GM23338 (cell line): ENCODE measurements around the gene SIGLEC7. TPM values are rescaled to one million over a fixed set of nuclear protein-coding genes. Genes with fewer than 3 reads are reported as not detected.

ENCODE experiments used
- ATAC-seq: fragments of 200-7000 bp; cut with Tn5 transposase; 3 replicates; pipeline ENCODE4 v1.9.1; 2020
- DNase-seq: peaks from one replicate; pipeline ENCODE4 v3.0.0-alpha.2; 2015; ENCODE audit warnings: low spot score
- H2AFZ ChIP-seq: fragments of 200-600 bp; sonication (generic); 2 replicates; pipeline ENCODE4 v1.8.0; 2016; ENCODE audit warnings: antibody characterized with exemption, mild to moderate bottlenecking, moderate library complexity
- H3F3A ChIP-seq: fragments of 200-600 bp; sonication (generic); replicated peaks from 2 replicates; pipeline ENCODE4 v1.8.0; 2017; ENCODE audit warnings: antibody characterized with exemption, mixed run types, low read depth
- H3K27ac ChIP-seq: fragments of 200-600 bp; sonication (generic); 2 replicates; pipeline ENCODE4 v1.6.1; 2016; ENCODE audit warnings: low read depth
- H3K27me3 ChIP-seq: fragments of 200-600 bp; sonication (generic); 2 replicates; pipeline ENCODE4 v1.8.0; 2016; ENCODE audit warnings: mild to moderate bottlenecking, mixed run types, moderate library complexity; ENCODE audit not compliant: insufficient read depth
- H3K36me3 ChIP-seq: fragments of 200-600 bp; sonication (generic); 2 replicates; pipeline ENCODE4 v1.8.0; 2016; ENCODE audit warnings: mild to moderate bottlenecking; ENCODE audit not compliant: insufficient read depth
- H3K4me1 ChIP-seq: fragments of 200-600 bp; sonication (generic); 2 replicates; pipeline ENCODE4 v1.8.0; 2016; ENCODE audit warnings: mild to moderate bottlenecking, moderate library complexity; ENCODE audit not compliant: insufficient read depth
- H3K4me2 ChIP-seq: fragments of 200-600 bp; sonication (generic); 2 replicates; pipeline ENCODE4 v1.7.1; 2017; ENCODE audit warnings: mixed run types
- H3K4me3 ChIP-seq: fragments of 200-600 bp; sonication (generic); 2 replicates; pipeline ENCODE4 v1.6.1; 2016; ENCODE audit warnings: mixed run types
- H3K79me2 ChIP-seq: fragments of 200-600 bp; sonication (generic); replicated peaks from 2 replicates; pipeline ENCODE4 v1.8.0; 2017; ENCODE audit warnings: mild to moderate bottlenecking; ENCODE audit not compliant: insufficient read depth
- H3K9me2 ChIP-seq: fragments of 200-600 bp; sonication (generic); 2 replicates; pipeline ENCODE4 v1.8.0; 2017; ENCODE audit not compliant: insufficient read depth
- H4K20me1 ChIP-seq: fragments of 200-600 bp; sonication (generic); replicated peaks from 2 replicates; pipeline ENCODE4 v1.8.0; 2017; ENCODE audit warnings: mild to moderate bottlenecking; ENCODE audit not compliant: insufficient read depth
- H3K27ac Mint-ChIP-seq: 2 replicates; pipeline ENCODE4 v1.8.0; 2020; ENCODE audit warnings: inconsistent platforms, mild to moderate bottlenecking, moderate library complexity, mixed read lengths
- H3K27me3 Mint-ChIP-seq: 3 replicates; pipeline ENCODE4 v1.8.0; 2022; ENCODE audit warnings: low read depth, mild to moderate bottlenecking, moderate library complexity, mixed read lengths, inconsistent platforms; ENCODE audit not compliant: insufficient read depth, poor library complexity
- H3K36me3 Mint-ChIP-seq: 3 replicates; pipeline ENCODE4 v1.8.0; 2021; ENCODE audit warnings: low read depth, mild to moderate bottlenecking, inconsistent platforms, moderate library complexity, mixed read lengths
- H3K4me1 Mint-ChIP-seq: 3 replicates; pipeline ENCODE4 v1.8.0; 2020; ENCODE audit warnings: mild to moderate bottlenecking, inconsistent platforms, mixed read lengths
- H3K4me3 Mint-ChIP-seq: 3 replicates; pipeline ENCODE4 v1.8.0; 2021; ENCODE audit warnings: moderate library complexity, mild to moderate bottlenecking, inconsistent platforms, mixed read lengths
- H3K9me3 Mint-ChIP-seq: 3 replicates; pipeline ENCODE4 v1.8.0; 2020; ENCODE audit warnings: moderate library complexity, mild to moderate bottlenecking, inconsistent platforms, mixed read lengths
- CTCF ChIP-seq, 2 experiments: fragments of 200-600 bp in 1 of 2; sonication (generic) in 1 of 2; conservative IDR thresholded peaks; 2 replicates each; pipeline versions ENCODE4 v1.5.1 to v1.6.1; 2016 to 2017; ENCODE audit warnings: antibody characterized with exemption in 2 of 2, low read depth in 2 of 2, mild to moderate bottlenecking in 2 of 2, moderate library complexity in 1 of 2
- ETS1 ChIP-seq: IDR thresholded peaks from 2 replicates; pipeline ENCODE4 v1.6.1; 2016; ENCODE audit warnings: antibody characterized with exemption
- NANOG ChIP-seq: IDR thresholded peaks from 2 replicates; pipeline ENCODE4 v1.6.1; 2016; ENCODE audit warnings: antibody characterized with exemption, borderline replicate concordance
- REST ChIP-seq: IDR thresholded peaks from one replicate; pipeline ENCODE4 v1.6.1; 2018; ENCODE audit warnings: antibody characterized with exemption; ENCODE audit not compliant: unreplicated experiment
- STAT1 ChIP-seq: IDR thresholded peaks from one replicate; pipeline ENCODE4 v1.6.1; 2016; ENCODE audit warnings: antibody characterized with exemption; ENCODE audit not compliant: unreplicated experiment
- ZNF114 ChIP-seq: fragments of 250-450 bp; sonication (Bioruptor Pico); IDR thresholded peaks from 2 replicates; pipeline ENCODE4 v1.5.0; 2020; ENCODE audit warnings: mild to moderate bottlenecking, moderate library complexity
- polyA plus RNA-seq: library from polyadenylated mRNA; unstranded; fragments of >200 nt; fragmentation: Nextera tagmentation; extraction: Ambion mirVana; gene quantifications from 2 replicates; pipeline ENCODE4 v1.2.1, GENCODE V29; 2016
- total RNA-seq: library from RNA; depleted of rRNA; stranded (reverse); fragments of >200 nt; shearing (Covaris generic); gene quantifications from 2 replicates; pipeline ENCODE4 v1.2.3, GENCODE V29; 2014

The SIGLEC7 gene
- total and polyA plus RNA-seq, 2 experiments from 2014 or later = not detected

- no peak overlapping the region for H3K27ac Mint-ChIP-seq
- H4K20me1 ChIP-seq = no peaks in the 10 kb centered on the region; the same call in 1 of the 2 replicates
- no peaks in the 10 kb centered on the region for H3K36me3 Mint-ChIP-seq
- ATAC-seq (peak; percentile 9), DNase-seq (peak; percentile 68)
- no peak overlapping the region for H3K27ac ChIP-seq
- H3K36me3 ChIP-seq = no peaks in the 10 kb centered on the region
- H3K4me3 Mint-ChIP-seq = no peak overlapping the region
- no peak overlapping the region for H2AFZ ChIP-seq
- H3K9me3 Mint-ChIP-seq = no peaks in the 10 kb centered on the region; the same call in 2 of the 3 replicates
- no peaks in the 10 kb centered on the region for H3K27me3 ChIP-seq
- no peak overlapping the region for H3K4me2 ChIP-seq
- no peaks in the 10 kb centered on the region for H3K9me2 ChIP-seq
- no peak overlapping the region for H3K4me3 ChIP-seq
- peaks cover 8% of the 10 kb centered on the region; the same call in 1 of the 2 replicates for H3K79me2 ChIP-seq
- peaks cover 8% of the 10 kb centered on the region; the same call in 1 of the 2 replicates for H3K4me1 ChIP-seq
- TF ChIP-seq NANOG = no peak
- peak; percentile 45 to 52 for TF ChIP-seq CTCF (conservative IDR thresholded peaks at IDR 0.05; ENCODE audit: low read depth in 2 of 2)
- peaks cover 5% of the 10 kb centered on the region for H3K4me1 Mint-ChIP-seq
- peaks cover 9% of the 10 kb centered on the region for H3K27me3 Mint-ChIP-seq
- no peaks in the 10 kb centered on the region for H3F3A ChIP-seq
These were observed 30.5 kb upstream of the SIGLEC7 start for GRCh38 chr19:51111606-51112005.

GRCh38 chr19:51114087-51114729, 27.9 kb upstream of the SIGLEC7 start:
- Histone ChIP-seq H3F3A (no peaks in the 10 kb centered on the region), H3K4me3 (no peak overlapping the region), H3K9me2 (no peaks in the 10 kb centered on the region), H3K36me3 (no peaks in the 10 kb centered on the region), H3K79me2 (no peaks in the 10 kb centered on the region), H4K20me1 (no peaks in the 10 kb centered on the region; the same call in 1 of the 2 replicates), H2AFZ (no peak overlapping the region), H3K4me1 (no peaks in the 10 kb centered on the region), H3K27me3 (no peaks in the 10 kb centered on the region), H3K27ac (no peak overlapping the region), H3K4me2 (no peak overlapping the region)
- ATAC-seq (no peak), DNase-seq (no peak)
- H3K4me1 Mint-ChIP-seq = peaks cover 3% of the 10 kb centered on the region; the same call in 2 of the 3 replicates
- H3K9me3 Mint-ChIP-seq = no peaks in the 10 kb centered on the region
- no peaks in the 10 kb centered on the region for H3K27me3 Mint-ChIP-seq
- no peak overlapping the region for H3K4me3 Mint-ChIP-seq
- no peaks in the 10 kb centered on the region for H3K36me3 Mint-ChIP-seq
- H3K27ac Mint-ChIP-seq = no peak overlapping the region
- TF ChIP-seq ZNF114 (CRISPR knock-in tag) = no peak
- no peak for TF ChIP-seq STAT1
- TF ChIP-seq REST = no peak
- TF ChIP-seq CTCF (conservative IDR thresholded peaks at IDR 0.05; ENCODE audit: low read depth in 2 of 2) = no peak
- no peak for TF ChIP-seq ETS1
